Measurements from ENCODE around the gene MEIS2.

The MEIS2 gene

GRCh38 chr15:36961956-36962355 is 138.4 kb downstream of the MEIS2 start:
- DNase-seq (ENCODE audit: low read depth), result no peak
- TF ChIP-seq CTCF (IDR thresholded peaks at IDR 0.05; ENCODE audit: low read depth, low read length) (no peak), MAX (IDR thresholded peaks at IDR 0.05; ENCODE audit: low read depth, low read length) (no peak), POLR2A (IDR thresholded peaks at IDR 0.05; ENCODE audit: extremely low read depth, insufficient read length) (no peak), MYC (IDR thresholded peaks at IDR 0.05; ENCODE audit: low read depth, low read length) (no peak)
- no peak overlapping the region for H3K4me3 ChIP-seq (ENCODE audit: low read depth, low read length)

GRCh38 chr15:36960947-36961227 is 139.5 kb downstream of the MEIS2 start:
- no peak for TF ChIP-seq MYC (IDR thresholded peaks at IDR 0.05; ENCODE audit: low read depth, low read length)
- no peak for TF ChIP-seq POLR2A (IDR thresholded peaks at IDR 0.05; ENCODE audit: extremely low read depth, insufficient read length)
- TF ChIP-seq MAX (IDR thresholded peaks at IDR 0.05; ENCODE audit: low read depth, low read length), result no peak
- TF ChIP-seq CTCF (IDR thresholded peaks at IDR 0.05; ENCODE audit: low read depth, low read length), result no peak
- DNase-seq (ENCODE audit: low read depth), result no peak
- no peak overlapping the region for H3K4me3 ChIP-seq (ENCODE audit: low read depth, low read length)

- no peak for TF ChIP-seq MAX (IDR thresholded peaks at IDR 0.05; ENCODE audit: low read depth, low read length)
- TF ChIP-seq MYC (IDR thresholded peaks at IDR 0.05; ENCODE audit: low read depth, low read length), result no peak
- TF ChIP-seq CTCF (IDR thresholded peaks at IDR 0.05; ENCODE audit: low read depth, low read length), result no peak
- TF ChIP-seq POLR2A (IDR thresholded peaks at IDR 0.05; ENCODE audit: extremely low read depth, insufficient read length), result no peak
- peak; percentile 22 for DNase-seq (ENCODE audit: low read depth)
- no peak overlapping the region for H3K4me3 ChIP-seq (ENCODE audit: low read depth, low read length)
Observed at GRCh38 chr15:36960179-36960946, 140.0 kb downstream of the MEIS2 start.

- TF ChIP-seq MAX (IDR thresholded peaks at IDR 0.05; ENCODE audit: low read depth, low read length) (no peak), MYC (IDR thresholded peaks at IDR 0.05; ENCODE audit: low read depth, low read length) (no peak), POLR2A (IDR thresholded peaks at IDR 0.05; ENCODE audit: extremely low read depth, insufficient read length) (no peak), CTCF (IDR thresholded peaks at IDR 0.05; ENCODE audit: low read depth, low read length) (no peak)
- no peak for DNase-seq (ENCODE audit: low read depth)
- H3K4me3 ChIP-seq (ENCODE audit: low read depth, low read length), result no peak overlapping the region
Observed at GRCh38 chr15:36959746-36960145, 140.6 kb downstream of the MEIS2 start.

GRCh38 chr15:36958606-36959005 is 141.7 kb downstream of the MEIS2 start:
- TF ChIP-seq CTCF (IDR thresholded peaks at IDR 0.05; ENCODE audit: low read depth, low read length) (no peak), MAX (IDR thresholded peaks at IDR 0.05; ENCODE audit: low read depth, low read length) (no peak), POLR2A (IDR thresholded peaks at IDR 0.05; ENCODE audit: extremely low read depth, insufficient read length) (no peak), MYC (IDR thresholded peaks at IDR 0.05; ENCODE audit: low read depth, low read length) (no peak)
- DNase-seq (ENCODE audit: low read depth), result no peak
- no peak overlapping the region for H3K4me3 ChIP-seq (ENCODE audit: low read depth, low read length)

Measured in NB4 (cell line).